HAP-1 (cell line): ENCODE results near the gene ADCY2.

Source experiments
- DNase-seq, 2 experiments: peaks; one replicate each; pipeline ENCODE4 v3.0.0-alpha.2; 2016 to 2020; ENCODE audit warnings: low spot score in 2 of 2
- H3K27me3 ChIP-seq: fragments of 250-450 bp; sonication (Bioruptor Pico); 2 replicates; pipeline ENCODE4 v1.5.1; 2020; ENCODE audit warnings: low read depth, mild to moderate bottlenecking, moderate library complexity
- H3K36me3 ChIP-seq: fragments of 250-450 bp; sonication (Bioruptor Pico); replicated peaks from 2 replicates; pipeline ENCODE4 v1.5.1; 2020; ENCODE audit warnings: mild to moderate bottlenecking
- H3K4me1 ChIP-seq: fragments of 250-450 bp; sonication (Bioruptor Pico); 2 replicates; pipeline ENCODE4 v1.5.1; 2020; ENCODE audit warnings: mild to moderate bottlenecking
- H3K4me3 ChIP-seq: fragments of 250-450 bp; sonication (Bioruptor Pico); 2 replicates; pipeline ENCODE4 v1.5.1; 2020; ENCODE audit warnings: mild to moderate bottlenecking, moderate library complexity
- H3K9me3 ChIP-seq: fragments of 250-450 bp; sonication (Bioruptor Pico); 2 replicates; pipeline ENCODE4 v1.5.1; 2020; ENCODE audit warnings: mild to moderate bottlenecking, moderate library complexity
- in situ Hi-C: fragments of 300-500 bp; cut with MboI; formaldehyde crosslinking; loops from 3 replicates; pipeline ENCODE4 v1.14.3; 2020; ENCODE audit warnings: low sequenced_read_pairs, inconsistent platforms, mixed read lengths

The ADCY2 gene

DNA sequence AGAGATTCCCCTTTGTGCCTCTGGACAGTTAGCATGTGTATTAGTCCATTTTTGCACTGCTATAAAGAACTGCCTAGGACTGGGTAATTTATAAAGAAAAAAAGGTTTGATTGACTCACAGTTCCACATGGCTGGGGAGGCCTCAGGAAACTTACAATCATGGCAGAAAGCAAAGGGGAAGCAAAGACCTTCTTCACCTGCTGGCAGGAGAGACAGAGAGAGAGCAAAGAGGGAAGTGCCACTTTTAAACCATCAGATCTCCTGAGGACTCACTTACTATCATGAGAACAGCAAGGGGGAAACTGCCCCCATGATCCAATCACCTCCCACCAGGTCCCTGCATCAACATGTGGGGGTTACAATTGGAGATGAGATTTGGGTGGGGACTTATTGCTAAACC, 449.0 kb downstream of the ADCY2 start:
- in situ Hi-C loops = no loop called here
- H3K4me1 ChIP-seq = no peaks in the 10 kb centered on the region
- DNase-seq = no peak
- H3K4me3 ChIP-seq = no peak overlapping the region
- no peaks in the 10 kb centered on the region for H3K9me3 ChIP-seq
- peaks cover 5% of the 10 kb centered on the region; the same call in 1 of the 2 replicates for H3K27me3 ChIP-seq
- H3K36me3 ChIP-seq = no peaks in the 10 kb centered on the region

DNA sequence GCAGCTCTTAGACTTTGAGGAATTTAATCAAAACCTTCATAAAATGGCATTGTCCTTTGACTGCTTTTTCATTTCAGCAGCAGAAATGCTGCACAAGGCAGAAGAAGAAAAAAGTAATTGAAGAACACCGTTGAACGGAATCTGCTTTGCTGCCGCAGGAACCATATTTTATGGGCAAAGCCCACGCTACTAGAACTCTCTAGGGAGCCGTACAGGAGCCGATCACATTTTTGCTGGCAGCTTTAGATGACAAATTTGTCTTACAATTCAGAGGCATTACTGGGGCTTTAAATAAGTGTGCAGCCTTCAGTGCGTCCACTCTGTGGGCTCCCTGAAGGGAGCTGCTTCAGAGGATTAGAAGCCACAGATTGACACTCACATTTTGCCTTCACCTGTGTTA, 449.6 kb downstream of the ADCY2 start:
- Histone ChIP-seq H3K4me1 (no peaks in the 10 kb centered on the region), H3K36me3 (no peaks in the 10 kb centered on the region), H3K27me3 (peaks cover 5% of the 10 kb centered on the region; the same call in 1 of the 2 replicates), H3K4me3 (no peak overlapping the region), H3K9me3 (no peaks in the 10 kb centered on the region)
- DNase-seq = no peak
- in situ Hi-C loops = no loop called here

DNA sequence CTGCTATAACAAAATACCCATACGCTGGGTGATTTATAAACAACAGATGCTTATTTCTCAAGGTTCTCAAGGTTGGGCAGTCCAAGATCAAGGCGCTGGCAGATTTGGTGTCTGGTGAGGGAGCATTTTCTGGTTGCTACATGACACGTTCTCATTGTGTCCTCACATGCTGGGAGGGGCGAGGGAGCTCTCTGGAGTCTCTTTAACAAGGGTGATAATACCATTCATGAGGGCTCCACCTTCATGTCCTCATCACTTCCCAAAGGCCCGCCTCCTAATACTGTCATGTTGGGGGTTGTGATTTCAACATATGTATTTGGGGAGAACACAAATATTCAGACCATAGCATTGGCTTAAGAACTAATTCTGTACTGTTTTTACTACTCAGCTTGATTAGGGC, 450.4 kb downstream of the ADCY2 start:
- H3K4me3 ChIP-seq = no peak overlapping the region
- H3K4me1 ChIP-seq = no peaks in the 10 kb centered on the region; the same call in 1 of the 2 replicates
- H3K36me3 ChIP-seq = no peaks in the 10 kb centered on the region
- peaks cover 5% of the 10 kb centered on the region; the same call in 1 of the 2 replicates for H3K27me3 ChIP-seq
- no peaks in the 10 kb centered on the region for H3K9me3 ChIP-seq
- in situ Hi-C loops = no loop called here
- no peak for DNase-seq

DNA sequence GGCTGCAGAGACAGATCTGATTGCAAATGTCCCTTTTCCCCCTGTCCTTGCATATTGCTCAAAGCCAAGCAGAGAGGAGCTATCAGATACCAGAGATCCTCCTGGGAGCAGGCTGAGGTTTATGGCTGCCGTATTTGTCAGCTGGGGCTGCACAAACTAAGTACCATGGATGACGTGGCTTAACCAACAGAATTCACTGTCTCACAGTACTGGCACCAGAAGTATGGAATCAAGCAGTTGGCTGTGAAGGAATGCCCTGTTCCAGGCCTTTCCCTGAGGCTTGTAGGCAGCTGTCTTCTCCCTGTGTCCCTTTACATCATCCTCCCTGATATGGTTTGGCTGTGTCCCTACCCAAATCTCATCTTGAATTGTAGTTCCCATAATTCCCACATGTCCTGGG, 452.4 kb downstream of the ADCY2 start:
- Histone ChIP-seq H3K27me3 (peaks cover 5% of the 10 kb centered on the region; the same call in 1 of the 2 replicates), H3K9me3 (no peaks in the 10 kb centered on the region), H3K4me1 (no peaks in the 10 kb centered on the region; the same call in 1 of the 2 replicates), H3K4me3 (no peak overlapping the region), H3K36me3 (no peaks in the 10 kb centered on the region)
- no peak for DNase-seq
- in situ Hi-C loops = no loop called here

DNA sequence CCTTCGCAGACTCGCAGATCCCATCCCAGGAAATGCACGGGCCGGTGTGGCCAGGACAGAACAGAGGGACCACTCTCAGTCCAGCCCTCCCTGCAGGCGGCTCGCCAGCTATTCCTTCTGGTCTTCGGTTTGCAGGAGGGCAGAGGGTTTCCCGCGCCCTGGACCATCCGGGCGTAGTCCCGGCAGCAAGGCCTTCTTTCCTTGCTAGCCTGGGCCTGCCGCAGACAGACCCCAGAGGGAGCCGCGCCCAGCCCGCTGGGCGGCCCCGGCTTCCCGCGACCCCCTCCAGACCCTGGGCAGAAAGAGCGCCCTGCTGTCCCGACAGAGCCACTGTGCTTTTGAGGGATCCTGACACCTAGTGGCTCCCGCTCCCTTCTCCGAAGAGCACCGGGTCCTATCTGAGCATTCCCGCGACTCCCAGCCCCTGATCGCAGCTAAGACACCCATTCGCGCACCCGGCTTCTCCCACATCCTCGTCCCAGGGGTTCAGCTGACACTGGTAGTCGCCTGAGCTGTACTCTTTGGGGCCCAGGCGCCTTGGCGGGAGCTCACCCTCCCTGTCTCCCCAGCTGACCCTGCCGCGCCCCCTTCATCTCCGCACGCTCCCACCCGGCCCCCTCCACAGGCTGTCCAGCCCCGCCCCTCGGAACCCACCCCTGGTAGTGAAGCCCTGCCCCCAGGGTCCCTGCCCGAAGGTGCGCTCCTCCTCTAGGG, 453.9 kb downstream of the ADCY2 start:
- DNase-seq = peak; percentile 21 to 48
- Histone ChIP-seq H3K4me1 (no peaks in the 10 kb centered on the region; the same call in 1 of the 2 replicates), H3K4me3 (peak overlapping the region; percentile 29), H3K36me3 (no peaks in the 10 kb centered on the region), H3K27me3 (no peaks in the 10 kb centered on the region; the same call in 1 of the 2 replicates), H3K9me3 (no peaks in the 10 kb centered on the region)
- in situ Hi-C loops = loop anchor here (25.0 kb wide), 1 partner anchor 1088 kb away; no protein-coding TSS in a partner anchor

DNA sequence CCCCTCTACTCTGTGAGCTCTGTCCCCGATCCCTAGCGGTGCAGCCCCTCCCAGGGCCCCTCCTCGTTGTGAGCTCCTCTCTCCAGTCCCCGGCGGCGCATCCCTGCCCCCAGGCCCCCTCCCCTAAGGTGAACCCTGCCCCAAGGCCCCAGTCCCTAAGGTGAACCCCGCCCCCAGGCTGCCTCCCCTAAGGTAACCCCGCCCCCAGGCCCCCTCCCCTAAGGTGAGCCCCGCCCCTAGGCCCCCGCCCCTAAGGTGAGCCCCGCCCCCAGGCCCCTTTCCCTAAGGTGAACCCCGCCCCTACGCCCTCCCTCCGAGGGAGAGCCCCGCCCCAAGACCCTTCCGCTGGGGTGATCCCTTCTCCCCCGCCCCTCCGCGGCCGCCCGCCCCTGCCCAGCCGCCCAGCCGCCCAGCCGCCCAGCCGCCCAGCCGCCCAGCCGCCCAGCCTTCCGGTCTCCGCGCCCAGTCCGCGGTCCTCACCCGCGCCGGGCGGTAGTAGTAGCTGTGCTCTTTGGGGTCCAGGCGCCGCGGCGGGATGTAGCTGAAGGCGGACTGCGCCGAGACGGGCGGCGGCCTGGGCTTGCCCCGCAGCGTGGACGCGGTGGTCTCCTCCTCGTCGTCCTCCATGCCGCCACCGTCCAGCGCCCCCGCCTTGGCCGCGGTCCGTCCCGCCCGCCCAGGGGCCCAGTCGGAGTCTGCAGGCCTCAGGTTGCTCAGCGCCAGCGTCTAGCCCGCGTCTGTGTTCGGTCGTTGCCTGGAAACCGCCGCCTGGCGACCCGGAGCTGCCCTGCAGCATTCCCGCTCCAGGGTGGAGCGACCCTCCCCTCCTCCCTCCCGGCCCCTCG, 454.7 kb downstream of the ADCY2 start, which contains the start of gene CFAP90:
Gene CFAP90 (minus strand): TSS at position 739 of the 845 bp plus-strand sequence. CDS start 112 bp downstream, at position 627.
- Histone ChIP-seq H3K4me3 (peak within 1 kb of the TSS; percentile 41), H3K9me3 (no peaks in the 10 kb centered on the region), H3K27me3 (no peaks in the 10 kb centered on the region; the same call in 1 of the 2 replicates), H3K36me3 (no peaks in the 10 kb centered on the region), H3K4me1 (no peaks in the 10 kb centered on the region; the same call in 1 of the 2 replicates)
- in situ Hi-C loops = loop anchor here (25.0 kb wide), 1 partner anchor 1088 kb away; no protein-coding TSS in a partner anchor
- DNase-seq = peak; percentile 47 to 84

DNA sequence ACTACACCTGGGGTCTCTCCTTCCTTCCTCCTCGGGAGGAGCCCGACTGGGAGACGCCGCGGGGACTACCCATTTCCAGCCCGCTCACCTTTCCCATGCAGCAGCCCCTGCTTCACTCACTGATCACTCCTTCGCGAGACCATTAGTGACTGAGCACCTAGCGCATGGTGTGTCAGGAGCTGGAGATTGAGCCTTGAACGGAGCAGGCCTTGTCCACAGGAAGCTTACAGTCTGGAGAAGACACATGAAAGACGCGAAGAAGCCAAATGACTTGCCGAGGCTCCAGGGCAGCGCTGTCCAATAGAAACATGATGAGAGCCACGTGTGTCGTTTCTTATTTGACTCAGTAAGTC, 455.3 kb downstream of the ADCY2 start:
- in situ Hi-C loops = loop anchor here (25.0 kb wide), 1 partner anchor 1089 kb away; no protein-coding TSS in a partner anchor
- Histone ChIP-seq H3K4me1 (no peaks in the 10 kb centered on the region; the same call in 1 of the 2 replicates), H3K36me3 (no peaks in the 10 kb centered on the region), H3K4me3 (peak overlapping the region; percentile 41), H3K9me3 (no peaks in the 10 kb centered on the region), H3K27me3 (no peaks in the 10 kb centered on the region; the same call in 1 of the 2 replicates)
- DNase-seq = no peak

DNA sequence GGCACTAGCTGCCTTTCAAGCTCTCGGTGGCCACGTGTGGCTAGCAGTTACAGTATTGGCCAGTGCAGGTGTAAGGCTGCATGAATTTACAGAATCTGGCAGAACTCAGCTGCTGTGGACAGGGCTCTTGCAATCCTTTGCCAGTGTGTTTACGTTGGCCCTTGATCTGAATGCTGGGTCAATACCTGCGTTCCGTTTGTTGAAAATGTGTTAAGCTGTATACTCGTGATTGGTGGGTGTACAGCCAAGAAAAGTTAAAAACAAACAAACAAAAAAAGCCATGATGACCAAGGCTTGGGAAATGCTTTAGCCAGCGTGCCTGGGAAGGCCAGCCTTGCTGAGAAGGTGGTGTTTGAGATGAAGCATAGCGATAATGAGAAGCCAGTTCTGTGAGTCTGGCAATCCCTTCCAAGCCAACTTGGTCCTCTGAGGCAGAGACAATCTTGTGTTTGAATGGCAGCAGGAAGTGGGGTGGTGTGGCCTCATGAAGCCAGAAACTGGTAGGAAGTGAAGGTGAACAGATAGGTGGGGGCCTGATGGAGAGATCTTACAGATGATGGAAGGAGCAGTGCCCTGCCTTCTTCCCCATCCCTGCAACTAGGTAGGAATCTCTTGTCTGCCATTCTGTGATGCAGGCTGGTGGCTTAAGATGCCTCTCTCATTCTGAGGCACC, 455.8 kb downstream of the ADCY2 start:
- no peaks in the 10 kb centered on the region; the same call in 1 of the 2 replicates for H3K4me1 ChIP-seq
- no peak for DNase-seq
- no peak overlapping the region for H3K4me3 ChIP-seq
- in situ Hi-C loops = loop anchor here (25.0 kb wide), 1 partner anchor 1089 kb away; no protein-coding TSS in a partner anchor
- H3K27me3 ChIP-seq = no peaks in the 10 kb centered on the region; the same call in 1 of the 2 replicates
- no peaks in the 10 kb centered on the region for H3K36me3 ChIP-seq
- H3K9me3 ChIP-seq = no peaks in the 10 kb centered on the region

DNA sequence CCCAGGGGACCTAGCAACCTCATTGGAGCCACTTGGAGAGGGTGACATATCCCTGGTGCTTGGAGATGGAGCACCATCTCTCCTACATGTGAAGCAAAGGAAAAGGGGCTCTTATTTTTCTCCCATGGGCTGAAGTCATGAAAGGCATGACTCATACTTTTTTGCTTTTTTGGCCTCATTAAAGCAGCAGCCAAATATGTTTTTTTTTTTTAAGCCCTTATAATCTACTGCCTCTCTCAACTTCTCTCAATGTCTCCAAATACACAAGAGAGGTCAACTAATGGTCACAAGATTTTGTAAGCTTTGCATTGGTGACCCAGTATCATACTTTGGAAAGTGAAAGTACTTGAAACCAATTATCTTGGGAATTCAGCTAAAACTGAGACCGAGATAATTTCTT, 456.6 kb downstream of the ADCY2 start:
- in situ Hi-C loops = loop anchor here (25.0 kb wide), 1 partner anchor 1090 kb away; no protein-coding TSS in a partner anchor
- H3K4me1 ChIP-seq = no peaks in the 10 kb centered on the region; the same call in 1 of the 2 replicates
- H3K9me3 ChIP-seq = no peaks in the 10 kb centered on the region
- no peaks in the 10 kb centered on the region; the same call in 1 of the 2 replicates for H3K27me3 ChIP-seq
- H3K36me3 ChIP-seq = no peaks in the 10 kb centered on the region
- H3K4me3 ChIP-seq = no peak overlapping the region
- no peak for DNase-seq

DNA sequence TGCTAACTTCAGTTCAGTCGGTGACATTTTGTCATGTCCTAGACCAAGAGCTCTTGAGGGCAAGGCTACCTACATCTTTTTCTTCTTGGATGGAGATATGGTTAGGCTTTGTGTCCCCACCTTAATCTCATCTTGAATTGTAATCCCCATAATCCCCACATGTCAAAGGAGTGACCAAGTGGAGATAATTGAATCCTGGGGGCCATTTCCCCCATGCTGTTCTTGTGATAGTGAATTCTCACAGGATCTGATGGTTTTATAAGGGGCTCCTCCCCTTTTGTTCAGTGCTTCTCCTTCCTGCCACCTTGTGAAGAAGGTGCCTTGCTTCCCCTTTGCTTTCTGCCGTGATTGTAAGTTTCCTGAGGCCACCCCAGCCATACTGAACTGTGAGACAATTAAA, 457.1 kb downstream of the ADCY2 start:
- DNase-seq = no peak
- in situ Hi-C loops = loop anchor here (25.0 kb wide), 1 partner anchor 1091 kb away; no protein-coding TSS in a partner anchor
- H3K9me3 ChIP-seq = no peaks in the 10 kb centered on the region
- no peaks in the 10 kb centered on the region for H3K36me3 ChIP-seq
- no peaks in the 10 kb centered on the region; the same call in 1 of the 2 replicates for H3K27me3 ChIP-seq
- H3K4me1 ChIP-seq = no peaks in the 10 kb centered on the region; the same call in 1 of the 2 replicates
- no peak overlapping the region for H3K4me3 ChIP-seq

DNA sequence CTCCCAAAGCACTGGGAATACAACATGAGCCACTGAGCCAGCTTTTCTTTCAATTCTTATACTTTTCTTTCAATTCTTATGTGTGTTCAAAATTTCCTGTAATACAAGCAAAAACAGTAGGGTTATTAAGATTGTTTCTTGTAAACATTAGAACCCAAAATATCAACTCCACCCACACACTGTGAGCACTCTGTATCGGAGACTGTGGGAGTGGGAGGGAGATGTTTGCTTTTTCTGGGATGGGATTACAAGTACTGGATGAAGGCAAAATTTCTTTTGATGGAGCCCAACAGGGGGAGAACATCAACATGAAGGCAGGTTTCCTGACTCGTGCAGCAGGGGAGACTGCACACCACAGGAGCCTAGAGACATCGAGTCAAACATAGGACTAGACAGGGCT, 459.7 kb downstream of the ADCY2 start:
- H3K36me3 ChIP-seq = peaks cover 18% of the 10 kb centered on the region
- H3K4me3 ChIP-seq = no peak overlapping the region
- DNase-seq = no peak
- in situ Hi-C loops = loop anchor here (25.0 kb wide), 1 partner anchor 1093 kb away; no protein-coding TSS in a partner anchor
- H3K4me1 ChIP-seq = no peaks in the 10 kb centered on the region; the same call in 1 of the 2 replicates
- no peaks in the 10 kb centered on the region for H3K9me3 ChIP-seq
- no peaks in the 10 kb centered on the region for H3K27me3 ChIP-seq

DNA sequence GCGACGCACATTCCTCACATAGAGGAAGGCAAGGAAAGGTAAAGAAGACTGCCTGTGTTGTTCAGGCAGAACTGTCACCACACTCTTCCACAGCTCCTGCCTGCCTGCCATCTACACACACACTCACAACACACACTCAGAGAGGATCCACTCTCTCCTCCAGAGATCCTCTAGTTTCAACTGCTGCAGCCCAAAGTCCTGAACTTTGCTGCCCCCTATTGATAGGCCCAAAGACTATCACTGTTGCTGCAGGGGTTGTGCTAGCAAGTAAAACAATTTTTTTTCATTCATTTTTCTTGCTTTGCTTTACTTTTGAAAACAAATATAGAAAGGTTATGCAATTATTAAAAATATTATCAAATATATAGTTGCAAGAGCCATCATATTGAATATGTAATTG, 460.9 kb downstream of the ADCY2 start:
- peaks cover 30% of the 10 kb centered on the region for H3K36me3 ChIP-seq
- peak; percentile 37 to 49 for DNase-seq
- in situ Hi-C loops = loop anchor here (25.0 kb wide), 1 partner anchor 1095 kb away; no protein-coding TSS in a partner anchor
- H3K27me3 ChIP-seq = no peaks in the 10 kb centered on the region
- H3K9me3 ChIP-seq = no peaks in the 10 kb centered on the region
- no peak overlapping the region for H3K4me3 ChIP-seq
- H3K4me1 ChIP-seq = no peaks in the 10 kb centered on the region

DNA sequence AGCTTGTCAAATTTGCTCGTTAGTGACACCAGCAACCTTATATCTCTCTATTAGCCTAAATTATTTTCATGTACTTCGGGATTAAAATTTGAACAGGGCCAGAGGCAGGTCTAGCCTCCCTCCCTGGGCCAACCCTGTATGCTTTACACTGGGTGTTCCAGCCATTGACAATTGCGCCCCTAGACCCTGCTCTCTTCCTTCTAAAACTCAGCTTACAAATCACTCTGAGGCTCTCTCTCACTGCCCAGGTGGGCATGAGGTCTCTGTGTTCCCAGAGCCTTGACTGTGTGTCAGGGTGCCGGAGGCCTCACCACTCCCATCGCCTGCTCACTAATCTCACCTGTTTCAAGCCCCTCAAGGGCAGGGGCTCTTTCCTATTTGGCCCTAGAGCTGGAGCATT, 461.4 kb downstream of the ADCY2 start:
- peaks cover 36% of the 10 kb centered on the region for H3K36me3 ChIP-seq
- H3K27me3 ChIP-seq = no peaks in the 10 kb centered on the region
- H3K9me3 ChIP-seq = no peaks in the 10 kb centered on the region
- in situ Hi-C loops = loop anchor here (25.0 kb wide), 1 partner anchor 1095 kb away; no protein-coding TSS in a partner anchor
- no peak for DNase-seq
- no peaks in the 10 kb centered on the region for H3K4me1 ChIP-seq
- H3K4me3 ChIP-seq = no peak overlapping the region
